ENCODE data around the gene RNASEH2A. TPM values are rescaled to one million over a fixed set of nuclear protein-coding genes. Genes with fewer than 3 reads are reported as not detected.

RNASEH2A gene
- total RNA-seq, 1 experiment from 2014 or later, result 72.9 TPM

- Mint-ChIP-seq H3K27ac (no peak overlapping the region), H3K4me3 (peak overlapping the region; percentile 64), H3K36me3 (no peaks in the 10 kb centered on the region), H3K4me1 (peaks cover 47% of the 10 kb centered on the region), H3K9me3 (no peaks in the 10 kb centered on the region), H3K27me3 (ENCODE audit: low read depth) (peaks cover 43% of the 10 kb centered on the region)
- TF ChIP-seq HMGXB4 (CRISPR knock-in tag; IDR thresholded peaks at IDR 0.05) (no peak), RELA (CRISPR knock-in tag; IDR thresholded peaks at IDR 0.05; ENCODE audit: borderline replicate concordance) (no peak), NFATC4 (CRISPR knock-in tag; IDR thresholded peaks at IDR 0.05) (no peak), NR1H2 (CRISPR knock-in tag; IDR thresholded peaks at IDR 0.05) (no peak), PREB (CRISPR knock-in tag; IDR thresholded peaks at IDR 0.05; ENCODE audit: borderline replicate concordance) (no peak), ZNF263 (CRISPR knock-in tag; IDR thresholded peaks at IDR 0.05; ENCODE audit: low read depth) (no peak), ZNF121 (CRISPR knock-in tag; IDR thresholded peaks at IDR 0.05) (no peak), CREM (CRISPR knock-in tag; IDR thresholded peaks at IDR 0.05) (no peak), CBFB (CRISPR knock-in tag; IDR thresholded peaks at IDR 0.05; ENCODE audit: low read depth) (no peak)
- TF ChIP-seq, protein P1, sequence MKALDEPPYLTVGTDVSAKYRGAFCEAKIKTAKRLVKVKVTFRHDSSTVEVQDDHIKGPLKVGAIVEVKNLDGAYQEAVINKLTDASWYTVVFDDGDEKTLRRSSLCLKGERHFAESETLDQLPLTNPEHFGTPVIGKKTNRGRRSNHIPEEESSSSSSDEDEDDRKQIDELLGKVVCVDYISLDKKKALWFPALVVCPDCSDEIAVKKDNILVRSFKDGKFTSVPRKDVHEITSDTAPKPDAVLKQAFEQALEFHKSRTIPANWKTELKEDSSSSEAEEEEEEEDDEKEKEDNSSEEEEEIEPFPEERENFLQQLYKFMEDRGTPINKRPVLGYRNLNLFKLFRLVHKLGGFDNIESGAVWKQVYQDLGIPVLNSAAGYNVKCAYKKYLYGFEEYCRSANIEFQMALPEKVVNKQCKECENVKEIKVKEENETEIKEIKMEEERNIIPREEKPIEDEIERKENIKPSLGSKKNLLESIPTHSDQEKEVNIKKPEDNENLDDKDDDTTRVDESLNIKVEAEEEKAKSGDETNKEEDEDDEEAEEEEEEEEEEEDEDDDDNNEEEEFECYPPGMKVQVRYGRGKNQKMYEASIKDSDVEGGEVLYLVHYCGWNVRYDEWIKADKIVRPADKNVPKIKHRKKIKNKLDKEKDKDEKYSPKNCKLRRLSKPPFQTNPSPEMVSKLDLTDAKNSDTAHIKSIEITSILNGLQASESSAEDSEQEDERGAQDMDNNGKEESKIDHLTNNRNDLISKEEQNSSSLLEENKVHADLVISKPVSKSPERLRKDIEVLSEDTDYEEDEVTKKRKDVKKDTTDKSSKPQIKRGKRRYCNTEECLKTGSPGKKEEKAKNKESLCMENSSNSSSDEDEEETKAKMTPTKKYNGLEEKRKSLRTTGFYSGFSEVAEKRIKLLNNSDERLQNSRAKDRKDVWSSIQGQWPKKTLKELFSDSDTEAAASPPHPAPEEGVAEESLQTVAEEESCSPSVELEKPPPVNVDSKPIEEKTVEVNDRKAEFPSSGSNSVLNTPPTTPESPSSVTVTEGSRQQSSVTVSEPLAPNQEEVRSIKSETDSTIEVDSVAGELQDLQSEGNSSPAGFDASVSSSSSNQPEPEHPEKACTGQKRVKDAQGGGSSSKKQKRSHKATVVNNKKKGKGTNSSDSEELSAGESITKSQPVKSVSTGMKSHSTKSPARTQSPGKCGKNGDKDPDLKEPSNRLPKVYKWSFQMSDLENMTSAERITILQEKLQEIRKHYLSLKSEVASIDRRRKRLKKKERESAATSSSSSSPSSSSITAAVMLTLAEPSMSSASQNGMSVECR (CRISPR knock-in tag; IDR thresholded peaks at IDR 0.05; ENCODE audit: borderline replicate concordance), result no peak
- TF ChIP-seq, protein P2, sequence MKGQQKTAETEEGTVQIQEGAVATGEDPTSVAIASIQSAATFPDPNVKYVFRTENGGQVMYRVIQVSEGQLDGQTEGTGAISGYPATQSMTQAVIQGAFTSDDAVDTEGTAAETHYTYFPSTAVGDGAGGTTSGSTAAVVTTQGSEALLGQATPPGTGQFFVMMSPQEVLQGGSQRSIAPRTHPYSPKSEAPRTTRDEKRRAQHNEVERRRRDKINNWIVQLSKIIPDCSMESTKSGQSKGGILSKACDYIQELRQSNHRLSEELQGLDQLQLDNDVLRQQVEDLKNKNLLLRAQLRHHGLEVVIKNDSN (CRISPR knock-in tag; IDR thresholded peaks at IDR 0.05), result no peak
- TF ChIP-seq, protein P3, sequence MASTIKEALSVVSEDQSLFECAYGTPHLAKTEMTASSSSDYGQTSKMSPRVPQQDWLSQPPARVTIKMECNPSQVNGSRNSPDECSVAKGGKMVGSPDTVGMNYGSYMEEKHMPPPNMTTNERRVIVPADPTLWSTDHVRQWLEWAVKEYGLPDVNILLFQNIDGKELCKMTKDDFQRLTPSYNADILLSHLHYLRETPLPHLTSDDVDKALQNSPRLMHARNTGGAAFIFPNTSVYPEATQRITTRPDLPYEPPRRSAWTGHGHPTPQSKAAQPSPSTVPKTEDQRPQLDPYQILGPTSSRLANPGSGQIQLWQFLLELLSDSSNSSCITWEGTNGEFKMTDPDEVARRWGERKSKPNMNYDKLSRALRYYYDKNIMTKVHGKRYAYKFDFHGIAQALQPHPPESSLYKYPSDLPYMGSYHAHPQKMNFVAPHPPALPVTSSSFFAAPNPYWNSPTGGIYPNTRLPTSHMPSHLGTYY (CRISPR knock-in tag; IDR thresholded peaks at IDR 0.05), result no peak
- ChIA-PET CTCF (interaction anchor here (0.6 to 1.3 kb wide), 3 partner anchors 9 to 33 kb away, joined by 3 to 5 read pairs (median 5); no protein-coding TSS in a partner anchor), POLR2A (no interaction called here)
- DNase-seq (ENCODE audit: low spot score), result no peak
- no peak for ATAC-seq
Measured at GRCh38 chr19:12837225-12837624, 30.8 kb downstream of the RNASEH2A start.

DNA sequence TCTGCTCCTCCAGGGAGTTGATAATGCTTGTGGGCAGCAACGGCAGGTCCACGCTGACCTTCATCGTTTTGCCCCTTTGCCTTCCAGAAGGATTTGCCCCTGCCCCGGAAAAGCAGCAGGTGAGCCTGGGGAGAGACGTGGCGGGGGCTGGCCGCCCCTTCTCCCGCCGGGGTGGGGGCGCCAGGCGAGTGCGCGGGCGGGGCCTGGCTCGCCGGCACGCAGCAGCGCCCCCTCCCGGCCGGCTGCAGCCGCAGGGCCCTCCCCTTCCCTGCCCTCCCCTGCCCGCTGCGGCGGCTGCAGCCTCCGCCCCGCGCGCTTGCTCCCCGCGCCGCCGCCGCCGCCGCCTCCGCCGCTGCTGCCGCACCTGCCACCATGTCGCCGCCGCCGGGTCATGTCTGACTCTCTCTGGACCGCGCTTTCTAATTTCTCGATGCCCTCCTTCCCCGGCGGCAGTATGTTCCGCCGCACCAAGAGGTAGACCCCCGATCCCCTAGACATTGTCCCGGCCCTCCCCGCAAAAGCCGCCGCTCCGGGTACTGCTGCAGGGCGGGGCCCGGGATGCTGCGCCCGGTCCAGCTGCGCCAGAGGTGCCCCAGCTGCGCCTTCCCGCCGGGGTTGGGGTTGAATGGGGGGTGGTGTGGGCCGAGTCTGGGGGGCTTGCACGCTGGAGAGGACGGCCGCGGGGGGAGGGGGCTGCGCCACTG is 31.9 kb downstream of the RNASEH2A start, which contains the start of gene MAST1:
Gene MAST1 (plus strand): TSS at position 334 of the 704 bp plus-strand sequence. CDS start 58 bp downstream, at position 392.
- Mint-ChIP-seq H3K36me3 (peaks cover 5% of the 10 kb centered on the region), H3K27me3 (ENCODE audit: low read depth) (peaks cover 40% of the 10 kb centered on the region), H3K27ac (peak within 1 kb of the TSS; percentile 61; the same call in 1 of the 2 replicates), H3K4me3 (peak within 1 kb of the TSS; percentile 79), H3K9me3 (no peaks in the 10 kb centered on the region), H3K4me1 (peaks cover 44% of the 10 kb centered on the region)
- peak; percentile 74 for DNase-seq (ENCODE audit: low spot score)
- POLR2A ChIA-PET, result interaction anchor here (0.6 kb wide), 1 partner anchor 99 kb away, joined by 3 read pairs; no protein-coding TSS in a partner anchor
- CTCF ChIA-PET, result interaction anchor here (0.9 to 1.7 kb wide), 3 partner anchors 9 to 72 kb away, joined by 5 to 8 read pairs (median 5); no protein-coding TSS in a partner anchor
- peak; percentile 9 for ATAC-seq
- TF ChIP-seq CBFB (CRISPR knock-in tag; IDR thresholded peaks at IDR 0.05; ENCODE audit: low read depth) (no peak), JUN (CRISPR knock-in tag; IDR thresholded peaks at IDR 0.05) (no peak), JAZF1 (CRISPR knock-in tag; IDR thresholded peaks at IDR 0.05) (no peak), SP1 (CRISPR knock-in tag; conservative IDR thresholded peaks at IDR 0.05) (peak; percentile 86)
- TF ChIP-seq, protein P4, sequence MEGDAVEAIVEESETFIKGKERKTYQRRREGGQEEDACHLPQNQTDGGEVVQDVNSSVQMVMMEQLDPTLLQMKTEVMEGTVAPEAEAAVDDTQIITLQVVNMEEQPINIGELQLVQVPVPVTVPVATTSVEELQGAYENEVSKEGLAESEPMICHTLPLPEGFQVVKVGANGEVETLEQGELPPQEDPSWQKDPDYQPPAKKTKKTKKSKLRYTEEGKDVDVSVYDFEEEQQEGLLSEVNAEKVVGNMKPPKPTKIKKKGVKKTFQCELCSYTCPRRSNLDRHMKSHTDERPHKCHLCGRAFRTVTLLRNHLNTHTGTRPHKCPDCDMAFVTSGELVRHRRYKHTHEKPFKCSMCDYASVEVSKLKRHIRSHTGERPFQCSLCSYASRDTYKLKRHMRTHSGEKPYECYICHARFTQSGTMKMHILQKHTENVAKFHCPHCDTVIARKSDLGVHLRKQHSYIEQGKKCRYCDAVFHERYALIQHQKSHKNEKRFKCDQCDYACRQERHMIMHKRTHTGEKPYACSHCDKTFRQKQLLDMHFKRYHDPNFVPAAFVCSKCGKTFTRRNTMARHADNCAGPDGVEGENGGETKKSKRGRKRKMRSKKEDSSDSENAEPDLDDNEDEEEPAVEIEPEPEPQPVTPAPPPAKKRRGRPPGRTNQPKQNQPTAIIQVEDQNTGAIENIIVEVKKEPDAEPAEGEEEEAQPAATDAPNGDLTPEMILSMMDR (IDR thresholded peaks at IDR 0.05), result peak; percentile 72; the same call in 1 of the 2 replicates
- TF ChIP-seq, protein P5, sequence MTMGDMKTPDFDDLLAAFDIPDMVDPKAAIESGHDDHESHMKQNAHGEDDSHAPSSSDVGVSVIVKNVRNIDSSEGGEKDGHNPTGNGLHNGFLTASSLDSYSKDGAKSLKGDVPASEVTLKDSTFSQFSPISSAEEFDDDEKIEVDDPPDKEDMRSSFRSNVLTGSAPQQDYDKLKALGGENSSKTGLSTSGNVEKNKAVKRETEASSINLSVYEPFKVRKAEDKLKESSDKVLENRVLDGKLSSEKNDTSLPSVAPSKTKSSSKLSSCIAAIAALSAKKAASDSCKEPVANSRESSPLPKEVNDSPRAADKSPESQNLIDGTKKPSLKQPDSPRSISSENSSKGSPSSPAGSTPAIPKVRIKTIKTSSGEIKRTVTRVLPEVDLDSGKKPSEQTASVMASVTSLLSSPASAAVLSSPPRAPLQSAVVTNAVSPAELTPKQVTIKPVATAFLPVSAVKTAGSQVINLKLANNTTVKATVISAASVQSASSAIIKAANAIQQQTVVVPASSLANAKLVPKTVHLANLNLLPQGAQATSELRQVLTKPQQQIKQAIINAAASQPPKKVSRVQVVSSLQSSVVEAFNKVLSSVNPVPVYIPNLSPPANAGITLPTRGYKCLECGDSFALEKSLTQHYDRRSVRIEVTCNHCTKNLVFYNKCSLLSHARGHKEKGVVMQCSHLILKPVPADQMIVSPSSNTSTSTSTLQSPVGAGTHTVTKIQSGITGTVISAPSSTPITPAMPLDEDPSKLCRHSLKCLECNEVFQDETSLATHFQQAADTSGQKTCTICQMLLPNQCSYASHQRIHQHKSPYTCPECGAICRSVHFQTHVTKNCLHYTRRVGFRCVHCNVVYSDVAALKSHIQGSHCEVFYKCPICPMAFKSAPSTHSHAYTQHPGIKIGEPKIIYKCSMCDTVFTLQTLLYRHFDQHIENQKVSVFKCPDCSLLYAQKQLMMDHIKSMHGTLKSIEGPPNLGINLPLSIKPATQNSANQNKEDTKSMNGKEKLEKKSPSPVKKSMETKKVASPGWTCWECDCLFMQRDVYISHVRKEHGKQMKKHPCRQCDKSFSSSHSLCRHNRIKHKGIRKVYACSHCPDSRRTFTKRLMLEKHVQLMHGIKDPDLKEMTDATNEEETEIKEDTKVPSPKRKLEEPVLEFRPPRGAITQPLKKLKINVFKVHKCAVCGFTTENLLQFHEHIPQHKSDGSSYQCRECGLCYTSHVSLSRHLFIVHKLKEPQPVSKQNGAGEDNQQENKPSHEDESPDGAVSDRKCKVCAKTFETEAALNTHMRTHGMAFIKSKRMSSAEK (CRISPR knock-in tag; IDR thresholded peaks at IDR 0.05; ENCODE audit: borderline replicate concordance), result no peak
